Hepatocyte (in vitro differentiated cells): ENCODE results near the gene ZIM2. TPM values are rescaled to one million over a fixed set of nuclear protein-coding genes. Genes with fewer than 3 reads are reported as not detected.

Source experiments
- DNase-seq: peaks from one replicate; pipeline ENCODE4 v3.0.0-alpha.2; 2016; ENCODE audit warnings: low spot score
- H2AFZ ChIP-seq: fragments of 200-600 bp; sonication (generic); 2 replicates; pipeline ENCODE4 v1.6.0; 2016; ENCODE audit warnings: antibody characterized with exemption, mild to moderate bottlenecking
- H3K27ac ChIP-seq: fragments of 200-600 bp; sonication (generic); 2 replicates; pipeline ENCODE4 v1.5.1; 2016; ENCODE audit warnings: mild to moderate bottlenecking
- H3K27me3 ChIP-seq: fragments of 200-600 bp; sonication (generic); 2 replicates; pipeline ENCODE4 v1.6.1; 2016
- H3K36me3 ChIP-seq: fragments of 200-600 bp; sonication (generic); replicated peaks from 2 replicates; pipeline ENCODE4 v1.5.1; 2016; ENCODE audit warnings: low read depth; ENCODE audit not compliant: insufficient read depth
- H3K4me1 ChIP-seq: fragments of 200-600 bp; sonication (generic); 2 replicates; pipeline ENCODE4 v1.5.1; 2016; ENCODE audit warnings: mild to moderate bottlenecking, moderate library complexity; ENCODE audit not compliant: insufficient read depth
- H3K4me2 ChIP-seq: fragments of 200-600 bp; sonication (generic); 2 replicates; pipeline ENCODE4 v1.6.0; 2016
- H3K4me3 ChIP-seq: fragments of 200-600 bp; sonication (generic); 2 replicates; pipeline ENCODE4 v1.5.1; 2016; ENCODE audit warnings: mild to moderate bottlenecking
- H3K79me2 ChIP-seq: fragments of 200-600 bp; sonication (generic); 2 replicates; pipeline ENCODE4 v1.6.0; 2017; ENCODE audit warnings: mild to moderate bottlenecking
- H3K9me2 ChIP-seq: fragments of 200-600 bp; sonication (generic); replicated peaks from 2 replicates; pipeline ENCODE4 v1.6.0; 2017; ENCODE audit warnings: mild to moderate bottlenecking; ENCODE audit not compliant: insufficient read depth
- H3K9me3 ChIP-seq: fragments of 200-600 bp; sonication (generic); 2 replicates; pipeline ENCODE4 v1.5.1; 2016; ENCODE audit warnings: low read depth, mild to moderate bottlenecking
- H4K20me1 ChIP-seq: fragments of 200-600 bp; sonication (generic); 2 replicates; pipeline ENCODE4 v1.6.0; 2016; ENCODE audit warnings: mild to moderate bottlenecking; ENCODE audit not compliant: insufficient read depth, poor library complexity, severe bottlenecking
- CTCF ChIP-seq: fragments of 200-600 bp; sonication (generic); IDR thresholded peaks from 2 replicates; pipeline ENCODE4 v1.5.1; 2016; ENCODE audit warnings: antibody characterized with exemption, mild to moderate bottlenecking; ENCODE audit not compliant: poor library complexity
- EZH2 ChIP-seq: fragments of 200-600 bp; sonication (generic); IDR thresholded peaks from 2 replicates; pipeline ENCODE4 v1.6.1; 2016; ENCODE audit warnings: antibody characterized with exemption, mild to moderate bottlenecking, borderline replicate concordance
- EZH2phosphoT487 ChIP-seq: fragments of 200-600 bp; sonication (generic); IDR thresholded peaks from one replicate; pipeline ENCODE4 v1.6.1; 2018; ENCODE audit warnings: antibody characterized with exemption, mild to moderate bottlenecking, low read depth, moderate library complexity; ENCODE audit not compliant: unreplicated experiment, severe bottlenecking
- WGBS: methylation state at CpG from one replicate; pipeline ENCODE4 v1.1.6; 2016; ENCODE audit warnings: low lambda C conversion rate; ENCODE audit errors: missing lambda C conversion rate; 5-methylcytosine and 5-hydroxymethylcytosine counted together
- polyA plus RNA-seq: library from polyadenylated mRNA; unstranded; fragments of >200 nt; fragmentation: Nextera tagmentation; extraction: Ambion mirVana; gene quantifications from 2 replicates; pipeline ENCODE4 v1.2.1, GENCODE V29; 2016
- small RNA-seq: library from RNA; depleted of rRNA; stranded (forward); fragments of <200 nt; gene quantifications from one replicate; pipeline ENCODE3, GENCODE V24; 2014
- total RNA-seq: library from RNA; depleted of rRNA; stranded (reverse); fragments of >200 nt; gene quantifications from 2 replicates; pipeline ENCODE4 v1.2.3, GENCODE V29; 2014

Gene ZIM2
- total and polyA plus RNA-seq, 2 experiments from 2014 or later = not detected

GRCh38 chr19:56725829-56726424 is 114.6 kb downstream of the ZIM2 start:
- TF ChIP-seq EZH2 = no peak
- TF ChIP-seq EZH2phosphoT487 = no peak
- no peak for TF ChIP-seq CTCF
- Histone ChIP-seq H4K20me1 (no peaks in the 10 kb centered on the region), H3K9me3 (no peaks in the 10 kb centered on the region), H3K4me1 (no peaks in the 10 kb centered on the region), H3K9me2 (no peaks in the 10 kb centered on the region), H2AFZ (no peak overlapping the region), H3K27me3 (no peaks in the 10 kb centered on the region), H3K27ac (no peak overlapping the region), H3K36me3 (no peaks in the 10 kb centered on the region), H3K4me2 (no peak overlapping the region), H3K4me3 (no peak overlapping the region), H3K79me2 (no peaks in the 10 kb centered on the region)
- DNase-seq = no peak
- WGBS = 83% methylated on average over 9 of the region's 9 CpGs

Small RNAs within 50 kb of the gene (small RNA-seq; reads per million reads assigned to genes)
- gene AC006115.2 = not detected

Other genes with a start within 250 kb of the ZIM2 start
- 5.2 and 9.5 TPM in 2 replicates for gene ZNF71, start 245.4 kb downstream of the ZIM2 start, total RNA-seq
- gene ZNF71, start 245.4 kb downstream of the ZIM2 start, polyA plus RNA-seq = 5.8 and 9.2 TPM in 2 replicates
- gene SMIM17, start 197.6 kb downstream of the ZIM2 start, total RNA-seq = not detected in 2 replicates
- 0.45 and 0.47 TPM in 2 replicates for gene SMIM17, start 197.6 kb downstream of the ZIM2 start, polyA plus RNA-seq
- not detected in 2 replicates for gene ZNF835, start 169.0 kb downstream of the ZIM2 start, total RNA-seq
- gene ZNF835, start 169.0 kb downstream of the ZIM2 start, polyA plus RNA-seq = not detected in 2 replicates
- gene PEG3, start within 50 bp of the ZIM2 start, total RNA-seq = not detected in 2 replicates
- not detected in 2 replicates for gene PEG3, start within 50 bp of the ZIM2 start, polyA plus RNA-seq